H9 (cell line): ENCODE results near the gene LRRC55. TPM values are rescaled to one million over a fixed set of nuclear protein-coding genes. Genes with fewer than 3 reads are reported as not detected.

Source experiments
- DNase-seq: peaks from one replicate; pipeline ENCODE4 v3.0.0-alpha.2; 2017
- H2AFZ ChIP-seq: one replicate; pipeline ENCODE4 v1.6.1; 2013; ENCODE audit warnings: mild to moderate bottlenecking, low read length, control low read depth, moderate library complexity
- H2AK5ac ChIP-seq: 2 replicates; pipeline ENCODE4 v1.6.1; 2013; ENCODE audit warnings: low read length, control low read depth, mixed read lengths; ENCODE audit not compliant: insufficient read length
- H2BK120ac ChIP-seq: one replicate; pipeline ENCODE4 v1.6.1; 2013; ENCODE audit warnings: low read depth, mild to moderate bottlenecking, low read length, control low read depth, inconsistent platforms; ENCODE audit not compliant: poor library complexity, severe bottlenecking
- H2BK12ac ChIP-seq: 2 replicates; pipeline ENCODE4 v1.6.1; 2013; ENCODE audit warnings: low read length, control low read depth, mixed read lengths, low read depth; ENCODE audit not compliant: insufficient read length
- H2BK15ac ChIP-seq: 2 replicates; pipeline ENCODE4 v1.6.1; 2013; ENCODE audit warnings: low read depth, low read length, control low read depth
- H2BK20ac ChIP-seq: one replicate; pipeline ENCODE4 v1.6.1; 2013; ENCODE audit warnings: low read depth, mild to moderate bottlenecking, low read length, control low read depth, inconsistent platforms; ENCODE audit not compliant: poor library complexity, severe bottlenecking
- H2BK5ac ChIP-seq: 2 replicates; pipeline ENCODE4 v1.6.1; 2013; ENCODE audit warnings: low read length, control low read depth, mixed read lengths; ENCODE audit not compliant: insufficient read length
- H3K14ac ChIP-seq: 2 replicates; pipeline ENCODE4 v1.6.1; 2013; ENCODE audit warnings: low read length, control low read depth; ENCODE audit not compliant: insufficient read depth
- H3K18ac ChIP-seq: 2 replicates; pipeline ENCODE4 v1.6.1; 2013; ENCODE audit warnings: low read depth, mild to moderate bottlenecking, mixed read lengths, low read length, control low read depth; ENCODE audit not compliant: insufficient read length
- H3K23ac ChIP-seq: 2 replicates; pipeline ENCODE4 v1.6.1; 2013; ENCODE audit warnings: low read length, control low read depth, mixed read lengths, low read depth; ENCODE audit not compliant: insufficient read length
- H3K23me2 ChIP-seq: 2 replicates; pipeline ENCODE4 v1.6.1; 2013; ENCODE audit warnings: low read depth, mild to moderate bottlenecking, mixed read lengths, low read length, control low read depth; ENCODE audit not compliant: insufficient read length, poor library complexity, severe bottlenecking
- H3K27ac ChIP-seq: 2 replicates; pipeline ENCODE4 v1.5.1; 2013; ENCODE audit warnings: low read length, control low read depth, mixed read lengths, low read depth; ENCODE audit not compliant: insufficient read length
- H3K27me3 ChIP-seq: 2 replicates; pipeline ENCODE4 v1.6.1; 2013; ENCODE audit warnings: low read length, control low read depth, inconsistent platforms; ENCODE audit not compliant: insufficient read depth
- H3K4ac ChIP-seq: 2 replicates; pipeline ENCODE4 v1.6.1; 2013; ENCODE audit warnings: low read depth, mild to moderate bottlenecking, control low read depth, inconsistent platforms, low read length, moderate library complexity
- H3K4me1 ChIP-seq: 2 replicates; pipeline ENCODE4 v1.6.1; 2013; ENCODE audit warnings: low read length, control low read depth, inconsistent platforms; ENCODE audit not compliant: insufficient read depth
- H3K4me2 ChIP-seq: 2 replicates; pipeline ENCODE4 v1.6.1; 2013; ENCODE audit warnings: low read length, control low read depth, mixed read lengths; ENCODE audit not compliant: insufficient read length, insufficient read depth
- H3K56ac ChIP-seq: 2 replicates; pipeline ENCODE4 v1.6.1; 2013; ENCODE audit warnings: low read depth, mild to moderate bottlenecking, mixed read lengths, low read length, control low read depth; ENCODE audit not compliant: insufficient read length
- H3K79me1 ChIP-seq: 2 replicates; pipeline ENCODE4 v1.6.1; 2013; ENCODE audit warnings: low read depth, mild to moderate bottlenecking, moderate library complexity, low read length, control low read depth, inconsistent platforms; ENCODE audit not compliant: insufficient read depth, poor library complexity, severe bottlenecking
- H3K79me2 ChIP-seq: 2 replicates; pipeline ENCODE4 v1.6.1; 2013; ENCODE audit warnings: low read length, control low read depth, inconsistent platforms; ENCODE audit not compliant: insufficient read depth
- H3K9ac ChIP-seq: 2 replicates; pipeline ENCODE4 v1.6.1; 2013; ENCODE audit warnings: low read length, control low read depth, mixed read lengths; ENCODE audit not compliant: insufficient read length; ENCODE audit errors: extremely low read depth
- H3K9me3 ChIP-seq: one replicate; pipeline ENCODE4 v1.6.1; 2013; ENCODE audit warnings: low read depth, low read length, inconsistent platforms; ENCODE audit not compliant: control insufficient read depth
- H3T11ph ChIP-seq: one replicate; pipeline ENCODE4 v1.6.1; 2013; ENCODE audit warnings: mild to moderate bottlenecking, low read length, control low read depth, inconsistent platforms
- H4K20me1 ChIP-seq: one replicate; pipeline ENCODE4 v1.6.1; 2013; ENCODE audit not compliant: control insufficient read depth, insufficient read length, insufficient read depth
- H4K5ac ChIP-seq: 2 replicates; pipeline ENCODE4 v1.6.1; 2013; ENCODE audit warnings: low read depth, mild to moderate bottlenecking, mixed read lengths, low read length, control low read depth; ENCODE audit not compliant: insufficient read length
- H4K8ac ChIP-seq: replicated peaks from 2 replicates; pipeline ENCODE4 v1.6.1; 2013; ENCODE audit warnings: low read length, control low read depth, mixed read lengths, low read depth; ENCODE audit not compliant: insufficient read length
- H4K91ac ChIP-seq: 2 replicates; pipeline ENCODE4 v1.6.1; 2013; ENCODE audit warnings: low read depth, mild to moderate bottlenecking, moderate library complexity, mixed read lengths, low read length, control low read depth; ENCODE audit not compliant: insufficient read length
- H3K27ac Mint-ChIP-seq, 3 experiments: 2 replicates in 2 of 3; 3 replicates in 1 of 3; pipeline ENCODE4 v1.8.0; 2020 to 2021; ENCODE audit warnings: mixed read lengths in 3 of 3, mild to moderate bottlenecking in 1 of 3, moderate library complexity in 1 of 3
- H3K27me3 Mint-ChIP-seq: 2 replicates; pipeline ENCODE4 v1.8.0; 2021; ENCODE audit warnings: low read depth, mild to moderate bottlenecking, moderate library complexity, mixed read lengths
- H3K36me3 Mint-ChIP-seq, 3 experiments: 2 replicates in 2 of 3; 3 replicates in 1 of 3; pipeline ENCODE4 v1.8.0; 2020 to 2021; ENCODE audit warnings: low read depth in 3 of 3, mixed read lengths in 3 of 3; ENCODE audit not compliant: insufficient read depth in 1 of 3
- H3K4me1 Mint-ChIP-seq, 2 experiments: 2 replicates each; pipeline ENCODE4 v1.8.0; 2020; ENCODE audit warnings: mixed read lengths in 2 of 2
- H3K4me3 Mint-ChIP-seq, 2 experiments: 2 replicates in 1 of 2; 3 replicates in 1 of 2; pipeline ENCODE4 v1.8.0; 2020 to 2021; ENCODE audit warnings: mild to moderate bottlenecking in 2 of 2, mixed read lengths in 2 of 2, moderate library complexity in 1 of 2
- H3K9me3 Mint-ChIP-seq, 2 experiments: 2 replicates in 1 of 2; 3 replicates in 1 of 2; pipeline ENCODE4 v1.8.0; 2020; ENCODE audit warnings: mild to moderate bottlenecking in 2 of 2, mixed read lengths in 2 of 2, moderate library complexity in 1 of 2
- CTCF ChIP-seq: fragments of 200-600 bp; sonication (generic); conservative IDR thresholded peaks from 3 replicates; pipeline ENCODE4 v1.8.0; 2021; ENCODE audit warnings: antibody characterized with exemption, mild to moderate bottlenecking
- WGBS: extraction: QIAGEN DNeasy Blood & Tissue Kit; methylation state at CpG from one replicate; pipeline ENCODE4 v1.1.7; 2013; ENCODE audit warnings: missing lambda C conversion rate, low lambda C conversion rate, mixed read lengths; ENCODE audit not compliant: insufficient read length; ENCODE audit errors: extremely low coverage; 5-methylcytosine and 5-hydroxymethylcytosine counted together
- long read RNA-seq: library from polyadenylated mRNA; unstranded; transcript quantifications from one replicate; pipeline ENCODE4 v2.0.0, GENCODE V29; 2020
- total RNA-seq: library from RNA; stranded (reverse); gene quantifications from 2 replicates; pipeline ENCODE4 v1.2.1, GENCODE V29; 2021

LRRC55 gene
- 0.90 and 1.0 TPM in 2 replicates for total RNA-seq
- long read RNA-seq, partial matches to known transcripts = 1 of 3 reads
- long read RNA-seq, other reads (novel, unspliced or antisense) = 2 of 3 reads

- H3K4me1 ChIP-seq = no peaks in the 10 kb centered on the region
- no peak within 1 kb of the TSS for H3K27ac ChIP-seq
- Mint-ChIP-seq H3K9me3 (peaks cover 0 to 2% of the 10 kb centered on the region in 2 experiments; a peak in 3 of 5 replicates), H3K27ac (peak within 1 kb of the TSS in 1 of 3 experiments; percentile 13; a peak in 1 of 7 replicates), H3K27me3 (peaks cover 47% of the 10 kb centered on the region), H3K4me3 (peak within 1 kb of the TSS; percentile 82 to 90), H3K4me1 (peaks cover 21% of the 10 kb centered on the region in 2 experiments), H3K36me3 (no peaks in the 10 kb centered on the region; a peak in 2 of 7 replicates)
- no peak within 1 kb of the TSS for H4K5ac ChIP-seq
- no peak within 1 kb of the TSS for H4K91ac ChIP-seq
- no peak within 1 kb of the TSS for H4K8ac ChIP-seq
- H2AK5ac ChIP-seq = no peak within 1 kb of the TSS
- no peak within 1 kb of the TSS for H2BK12ac ChIP-seq
- no peaks in the 10 kb centered on the region for H3K79me2 ChIP-seq
- no peak for TF ChIP-seq CTCF
- no peak within 1 kb of the TSS for H2BK20ac ChIP-seq
- no CpG with 5 or more reads among the region's 15 CpGs for WGBS
- no peak within 1 kb of the TSS for H3T11ph ChIP-seq
- H2BK120ac ChIP-seq = no peak within 1 kb of the TSS
- no peaks in the 10 kb centered on the region for H3K9me3 ChIP-seq
- H3K79me1 ChIP-seq = no peaks in the 10 kb centered on the region
- no peak within 1 kb of the TSS for H3K9ac ChIP-seq
- no peak for DNase-seq
- H4K20me1 ChIP-seq = no peaks in the 10 kb centered on the region
- no peak within 1 kb of the TSS for H3K56ac ChIP-seq
- H3K4ac ChIP-seq = no peak within 1 kb of the TSS
- H3K23ac ChIP-seq = no peak within 1 kb of the TSS
- no peak within 1 kb of the TSS; the same call in 1 of the 2 replicates for H3K14ac ChIP-seq
- no peak within 1 kb of the TSS for H3K18ac ChIP-seq
- peak within 1 kb of the TSS; percentile 78 for H3K4me2 ChIP-seq
- H2BK15ac ChIP-seq = no peak within 1 kb of the TSS
- H2BK5ac ChIP-seq = no peak within 1 kb of the TSS
- peaks cover 13% of the 10 kb centered on the region for H3K23me2 ChIP-seq
- peaks cover 4% of the 10 kb centered on the region; the same call in 1 of the 2 replicates for H3K27me3 ChIP-seq
- H2AFZ ChIP-seq = no peak within 1 kb of the TSS
Measured at GRCh38 chr11:57181678-57182305, at the start of gene LRRC55. TSS of gene LRRC55 (plus strand) at chr11:57181953. CDS start at chr11:57182023, 70 bp downstream.
